SK-N-MC (cell line): Measurements from ENCODE around the gene THAP7.

ENCODE experiments used
- EZH2 ChIP-seq: fragments of 200-600 bp; sonication (generic); IDR thresholded peaks from one replicate; pipeline ENCODE4 v1.6.1; 2017; ENCODE audit warnings: antibody characterized with exemption
- FOXP2 ChIP-seq: optimal IDR thresholded peaks from 2 replicates; pipeline ENCODE3; 2011; ENCODE audit warnings: mild to moderate bottlenecking, moderate library complexity; ENCODE audit not compliant: insufficient read depth; ENCODE audit errors: extremely low read length, control extremely low read depth
- POLR2AphosphoS5 ChIP-seq: IDR thresholded peaks from 2 replicates; pipeline ENCODE4 v1.6.1; 2012; ENCODE audit warnings: mild to moderate bottlenecking, low read depth, low read length, borderline replicate concordance

- no peak for TF ChIP-seq FOXP2
- TF ChIP-seq EZH2: no peak
- TF ChIP-seq POLR2AphosphoS5: no peak
These were observed 23.3 kb upstream of the THAP7 start for GRCh38 chr22:21025266-21025665.
